ENCODE data around the gene PSMA3.

GRCh38 chr14:58281969-58282368 is 37.3 kb downstream of the PSMA3 start:
- TF ChIP-seq CTCF (IDR thresholded peaks at IDR 0.05), result no peak
- TF ChIP-seq POLR2A (IDR thresholded peaks at IDR 0.05), result no peak
- TF ChIP-seq POLR2AphosphoS5 (IDR thresholded peaks at IDR 0.05), result no peak
- no peak for TF ChIP-seq EP300 (IDR thresholded peaks at IDR 0.05)

Data from stomach (tissue), 4 donors.